ENCODE results near the gene TBCD. TPM values are rescaled to one million over a fixed set of nuclear protein-coding genes. Genes with fewer than 3 reads are reported as not detected.

Gene TBCD
- total and polyA plus RNA-seq, 2 donors (not counting 1 experiment from before 2014, with no cell fraction given): 22.1 to 36.7 TPM

DNA sequence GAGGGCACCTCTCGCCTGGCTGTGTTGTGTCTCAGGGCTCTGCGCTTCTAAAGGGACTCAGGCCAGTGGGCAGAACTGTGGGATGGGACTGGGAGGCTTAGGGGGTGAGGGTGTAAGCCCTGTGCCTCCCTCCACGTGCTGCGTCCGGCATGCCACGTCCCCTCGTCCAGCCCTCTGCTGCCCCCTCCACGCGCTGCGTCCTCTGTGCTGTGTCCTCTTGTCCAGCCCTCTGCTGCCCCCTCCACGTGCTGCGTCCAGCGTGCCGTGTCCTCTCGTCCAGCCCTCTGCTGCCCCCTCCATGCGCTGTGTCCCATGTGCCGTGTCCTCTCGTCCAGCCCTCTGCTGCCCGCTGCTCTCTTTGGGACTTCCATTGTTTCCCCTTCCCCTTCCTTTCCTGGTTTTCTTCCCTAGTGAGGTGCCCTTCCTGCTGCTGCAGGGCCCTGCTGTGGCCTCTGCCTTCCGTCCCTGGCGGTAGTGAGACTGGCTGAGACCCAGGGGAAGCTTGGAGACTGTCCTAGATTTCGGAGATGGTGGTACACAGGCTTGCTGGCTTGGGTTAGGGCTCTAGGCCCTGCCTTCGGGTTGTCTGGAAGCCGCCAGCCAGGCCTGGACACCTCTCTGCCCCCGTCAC lies 94.3 kb downstream of the TBCD start:
- Histone ChIP-seq H4K20me1 (ENCODE audit: control insufficient read depth, extremely low read depth, insufficient read depth, low read length) (no peaks in the 10 kb centered on the region), H3K27ac (ENCODE audit: insufficient read depth, low read length) (peak overlapping the region; percentile 10), H3K4me3 (replicated peaks in 1 of 4; ENCODE audit: control extremely low read depth in 1 of 4, insufficient read depth in 1 of 4, low read depth in 3 of 4, low read length in 4 of 4) (peak overlapping the region in 2 of 4 experiments; percentile 40 to 67), H3K4me1 (ENCODE audit: control insufficient read depth, extremely low read depth, insufficient read depth, low read length) (no peaks in the 10 kb centered on the region), H3K36me3 (ENCODE audit: control insufficient read depth, insufficient read depth, low read length) (no peaks in the 10 kb centered on the region), H3K79me2 (ENCODE audit: control insufficient read depth, insufficient read depth, low read length) (no peaks in the 10 kb centered on the region), H3K4me2 (ENCODE audit: extremely low read depth, insufficient read depth, low read length) (peak overlapping the region; percentile 25), H3K27me3 (ENCODE audit: control insufficient read depth, insufficient read depth, low read length) (no peaks in the 10 kb centered on the region), H3K9me3 (ENCODE audit: control insufficient read depth, insufficient read depth, low read depth, low read length) (no peaks in the 10 kb centered on the region), H2AFZ (ENCODE audit: low read length) (no peak overlapping the region), H3K9ac (ENCODE audit: insufficient read depth, low read length) (no peak overlapping the region)
- TF ChIP-seq, protein P1, sequence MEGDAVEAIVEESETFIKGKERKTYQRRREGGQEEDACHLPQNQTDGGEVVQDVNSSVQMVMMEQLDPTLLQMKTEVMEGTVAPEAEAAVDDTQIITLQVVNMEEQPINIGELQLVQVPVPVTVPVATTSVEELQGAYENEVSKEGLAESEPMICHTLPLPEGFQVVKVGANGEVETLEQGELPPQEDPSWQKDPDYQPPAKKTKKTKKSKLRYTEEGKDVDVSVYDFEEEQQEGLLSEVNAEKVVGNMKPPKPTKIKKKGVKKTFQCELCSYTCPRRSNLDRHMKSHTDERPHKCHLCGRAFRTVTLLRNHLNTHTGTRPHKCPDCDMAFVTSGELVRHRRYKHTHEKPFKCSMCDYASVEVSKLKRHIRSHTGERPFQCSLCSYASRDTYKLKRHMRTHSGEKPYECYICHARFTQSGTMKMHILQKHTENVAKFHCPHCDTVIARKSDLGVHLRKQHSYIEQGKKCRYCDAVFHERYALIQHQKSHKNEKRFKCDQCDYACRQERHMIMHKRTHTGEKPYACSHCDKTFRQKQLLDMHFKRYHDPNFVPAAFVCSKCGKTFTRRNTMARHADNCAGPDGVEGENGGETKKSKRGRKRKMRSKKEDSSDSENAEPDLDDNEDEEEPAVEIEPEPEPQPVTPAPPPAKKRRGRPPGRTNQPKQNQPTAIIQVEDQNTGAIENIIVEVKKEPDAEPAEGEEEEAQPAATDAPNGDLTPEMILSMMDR (conservative IDR thresholded peaks at IDR 0.05 in 1 of 2, IDR thresholded peaks at IDR 0.05 in 1 of 2; ENCODE audit: low read depth in 1 of 2, low read length in 2 of 2): no peak
- TF ChIP-seq EZH2 (IDR thresholded peaks at IDR 0.05; ENCODE audit: low read length, missing control alignments): no peak
- no peak for DNase-seq (ENCODE audit: low read depth in 2 of 2)

DNA sequence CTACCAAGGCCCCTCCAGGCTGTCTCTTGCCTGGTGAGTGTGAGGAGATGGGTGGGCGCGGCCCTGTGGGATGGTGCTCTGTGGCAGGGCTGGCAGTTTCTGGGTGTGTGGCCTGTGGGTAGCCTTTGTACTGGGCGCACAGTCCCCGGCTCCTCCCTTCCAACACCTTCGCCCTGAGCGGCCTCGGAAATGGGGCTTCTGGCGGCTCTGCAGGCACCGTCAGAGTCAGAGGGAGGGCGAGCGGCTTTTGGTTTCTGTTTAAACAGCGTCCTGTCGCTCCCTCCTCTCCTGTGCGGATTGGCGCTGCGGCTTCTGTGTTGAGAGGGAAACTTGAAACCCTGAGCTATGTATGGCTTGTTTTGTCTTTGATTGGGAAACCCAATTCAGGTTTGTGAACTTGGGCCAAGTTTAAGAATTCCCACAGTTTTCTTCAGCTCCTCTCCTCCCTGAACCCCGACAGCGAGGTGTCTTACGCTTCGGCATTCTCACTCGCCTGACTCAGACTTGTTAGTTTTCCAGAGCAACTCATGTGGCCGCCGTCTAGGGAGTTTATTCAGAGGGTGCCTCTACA lies 96.2 kb downstream of the TBCD start:
- H3K79me2 ChIP-seq (ENCODE audit: control insufficient read depth, insufficient read depth, low read length): no peaks in the 10 kb centered on the region
- no peaks in the 10 kb centered on the region for H3K9me3 ChIP-seq (ENCODE audit: control insufficient read depth, insufficient read depth, low read depth, low read length)
- peak overlapping the region; percentile 70 for H3K27ac ChIP-seq (ENCODE audit: insufficient read depth, low read length)
- H3K4me2 ChIP-seq (ENCODE audit: extremely low read depth, insufficient read depth, low read length): peak overlapping the region; percentile 75
- no peaks in the 10 kb centered on the region for H4K20me1 ChIP-seq (ENCODE audit: control insufficient read depth, extremely low read depth, insufficient read depth, low read length)
- peak; percentile 76 to 82 for DNase-seq (ENCODE audit: low read depth in 2 of 2)
- H3K9ac ChIP-seq (ENCODE audit: insufficient read depth, low read length): peak overlapping the region; percentile 13
- TF ChIP-seq EZH2 (IDR thresholded peaks at IDR 0.05; ENCODE audit: low read length, missing control alignments): no peak
- TF ChIP-seq, protein P1 (conservative IDR thresholded peaks at IDR 0.05 in 1 of 2, IDR thresholded peaks at IDR 0.05 in 1 of 2; ENCODE audit: low read depth in 1 of 2, low read length in 2 of 2): no peak
- H3K4me3 ChIP-seq (replicated peaks in 1 of 4; ENCODE audit: control extremely low read depth in 1 of 4, insufficient read depth in 1 of 4, low read depth in 3 of 4, low read length in 4 of 4): peak overlapping the region; percentile 24 to 52 (median 38)
- no peaks in the 10 kb centered on the region for H3K27me3 ChIP-seq (ENCODE audit: control insufficient read depth, insufficient read depth, low read length)
- H3K36me3 ChIP-seq (ENCODE audit: control insufficient read depth, insufficient read depth, low read length): no peaks in the 10 kb centered on the region
- H3K4me1 ChIP-seq (ENCODE audit: control insufficient read depth, extremely low read depth, insufficient read depth, low read length): no peaks in the 10 kb centered on the region
- peak overlapping the region; percentile 39 for H2AFZ ChIP-seq (ENCODE audit: low read length)

DNA sequence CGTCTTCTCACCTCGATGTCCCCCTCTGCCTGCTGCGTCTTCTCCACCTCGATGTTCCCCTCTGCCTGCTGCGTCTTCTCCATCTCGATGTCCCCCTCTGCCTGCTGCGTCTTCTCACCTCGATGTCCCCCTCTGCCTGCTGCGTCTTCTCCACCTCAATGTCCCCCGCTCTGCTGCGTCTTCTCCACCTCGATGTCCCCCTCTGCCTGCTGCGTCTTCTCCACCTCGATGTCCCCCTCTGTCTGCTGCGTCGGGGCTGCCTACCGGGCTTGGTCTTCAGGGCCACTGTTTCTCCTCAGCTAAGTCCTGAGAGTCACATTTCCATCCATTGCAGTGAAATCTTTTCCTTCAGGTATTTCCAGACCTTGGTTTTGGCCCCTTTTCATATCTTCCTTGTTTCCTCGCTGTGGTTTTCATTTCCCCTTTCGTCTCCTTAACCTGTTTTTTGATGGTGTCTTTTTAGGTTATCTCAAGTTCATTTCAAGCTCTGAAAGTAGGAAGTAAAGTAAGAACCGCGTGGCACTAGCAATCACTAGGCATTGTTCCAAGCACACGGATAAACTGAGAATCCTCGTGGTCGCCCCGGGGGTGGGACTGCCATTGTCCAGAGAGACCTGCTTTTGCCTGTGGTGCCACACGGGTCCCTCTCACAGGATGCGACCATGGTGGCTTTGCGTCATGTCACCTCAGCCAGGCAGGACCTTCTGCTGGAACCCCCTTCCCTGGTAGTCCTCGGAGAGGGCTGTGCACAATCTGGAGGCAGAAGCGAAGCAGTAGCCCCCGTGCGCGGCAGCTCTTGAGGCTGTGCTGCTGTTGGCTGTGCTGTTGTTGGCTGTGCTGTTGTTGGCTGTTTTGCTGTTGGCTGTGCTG lies 97.4 kb downstream of the TBCD start:
- H3K79me2 ChIP-seq (ENCODE audit: control insufficient read depth, insufficient read depth, low read length): no peaks in the 10 kb centered on the region
- DNase-seq (ENCODE audit: low read depth in 2 of 2): no peak

More for the DNA sequence above, 97.4 kb downstream of the TBCD start:
- TF ChIP-seq, protein P1 (conservative IDR thresholded peaks at IDR 0.05 in 1 of 2, IDR thresholded peaks at IDR 0.05 in 1 of 2; ENCODE audit: low read depth in 1 of 2, low read length in 2 of 2): no peak
- TF ChIP-seq EZH2 (IDR thresholded peaks at IDR 0.05; ENCODE audit: low read length, missing control alignments): no peak
- H3K27me3 ChIP-seq (ENCODE audit: control insufficient read depth, insufficient read depth, low read length): no peaks in the 10 kb centered on the region
- H2AFZ ChIP-seq (ENCODE audit: low read length): no peak overlapping the region
- no peak overlapping the region for H3K27ac ChIP-seq (ENCODE audit: insufficient read depth, low read length)
- H3K36me3 ChIP-seq (ENCODE audit: control insufficient read depth, insufficient read depth, low read length): no peaks in the 10 kb centered on the region
- no peak overlapping the region for H3K9ac ChIP-seq (ENCODE audit: insufficient read depth, low read length)
- no peaks in the 10 kb centered on the region for H3K4me1 ChIP-seq (ENCODE audit: control insufficient read depth, extremely low read depth, insufficient read depth, low read length)
- H4K20me1 ChIP-seq (ENCODE audit: control insufficient read depth, extremely low read depth, insufficient read depth, low read length): no peaks in the 10 kb centered on the region
- H3K4me2 ChIP-seq (ENCODE audit: extremely low read depth, insufficient read depth, low read length): no peak overlapping the region
- no peak overlapping the region for H3K4me3 ChIP-seq (replicated peaks in 1 of 4; ENCODE audit: control extremely low read depth in 1 of 4, insufficient read depth in 1 of 4, low read depth in 3 of 4, low read length in 4 of 4)
- H3K9me3 ChIP-seq (ENCODE audit: control insufficient read depth, insufficient read depth, low read depth, low read length): no peaks in the 10 kb centered on the region

Data from fibroblast of lung (primary cell).